C4-2B (cell line): Measurements from ENCODE around the gene PRKACG.

Experiments
- ZFX ChIP-seq: fragments of 450-650 bp; IDR thresholded peaks from 2 replicates; pipeline ENCODE4 v1.6.1; 2017
- TF ChIP-seq, protein P1 (sequence below): fragments of 450-650 bp; conservative IDR thresholded peaks from 2 replicates; pipeline ENCODE4 v1.5.1; 2017; ENCODE audit warnings: mild to moderate bottlenecking

DNA sequence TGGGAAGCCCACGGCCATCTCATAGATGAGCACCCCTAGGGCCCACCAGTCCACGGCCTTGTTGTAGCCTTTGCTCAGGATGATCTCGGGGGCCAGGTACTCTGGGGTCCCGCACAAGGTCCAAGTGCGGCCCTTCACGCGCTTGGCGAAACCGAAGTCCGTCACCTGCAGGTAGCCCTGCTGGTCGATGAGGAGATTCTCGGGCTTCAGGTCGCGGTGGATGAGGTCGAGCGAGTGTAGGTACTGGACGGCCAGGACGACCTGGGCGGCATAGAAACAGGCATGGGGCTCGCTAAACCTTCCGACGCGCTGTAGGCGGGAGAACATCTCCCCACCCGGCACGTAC, 558 bp downstream of the PRKACG start:
- TF ChIP-seq, protein P1, sequence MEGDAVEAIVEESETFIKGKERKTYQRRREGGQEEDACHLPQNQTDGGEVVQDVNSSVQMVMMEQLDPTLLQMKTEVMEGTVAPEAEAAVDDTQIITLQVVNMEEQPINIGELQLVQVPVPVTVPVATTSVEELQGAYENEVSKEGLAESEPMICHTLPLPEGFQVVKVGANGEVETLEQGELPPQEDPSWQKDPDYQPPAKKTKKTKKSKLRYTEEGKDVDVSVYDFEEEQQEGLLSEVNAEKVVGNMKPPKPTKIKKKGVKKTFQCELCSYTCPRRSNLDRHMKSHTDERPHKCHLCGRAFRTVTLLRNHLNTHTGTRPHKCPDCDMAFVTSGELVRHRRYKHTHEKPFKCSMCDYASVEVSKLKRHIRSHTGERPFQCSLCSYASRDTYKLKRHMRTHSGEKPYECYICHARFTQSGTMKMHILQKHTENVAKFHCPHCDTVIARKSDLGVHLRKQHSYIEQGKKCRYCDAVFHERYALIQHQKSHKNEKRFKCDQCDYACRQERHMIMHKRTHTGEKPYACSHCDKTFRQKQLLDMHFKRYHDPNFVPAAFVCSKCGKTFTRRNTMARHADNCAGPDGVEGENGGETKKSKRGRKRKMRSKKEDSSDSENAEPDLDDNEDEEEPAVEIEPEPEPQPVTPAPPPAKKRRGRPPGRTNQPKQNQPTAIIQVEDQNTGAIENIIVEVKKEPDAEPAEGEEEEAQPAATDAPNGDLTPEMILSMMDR: no peak
- TF ChIP-seq ZFX: no peak
